B cell (primary cell): ENCODE measurements around the gene ADARB2. TPM values are rescaled to one million over a fixed set of nuclear protein-coding genes. Genes with fewer than 3 reads are reported as not detected.

ENCODE experiments used
- ATAC-seq: fragments of 200-7000 bp; cut with Tn5 transposase; one replicate; pipeline ENCODE4 v1.10.0; 2021; ENCODE audit warnings: low read depth, mild to moderate bottlenecking, moderate number of reproducible peaks, moderate library complexity
- CTCF ChIA-PET: fragments of 350-600 bp; sonication (Branson Sonifier 250); formaldehyde crosslinking; loops from one replicate; lab custom pipeline; 2021; ENCODE audit warnings: antibody characterized with exemption, inconsistent platforms; lab: Charles Lee
- POLR2A ChIA-PET: fragments of 350-600 bp; sonication (Branson Sonifier 250); formaldehyde crosslinking; loops from one replicate; lab custom pipeline; 2021; ENCODE audit warnings: antibody characterized with exemption; lab: Charles Lee
- DNase-seq: peaks from one replicate; pipeline ENCODE4 v3.0.0; 2013
- H2AFZ ChIP-seq: 2 replicates; pipeline ENCODE4 v1.6.1; 2012; ENCODE audit warnings: mild to moderate bottlenecking, low read depth, low read length; ENCODE audit not compliant: insufficient read depth, poor library complexity, severe bottlenecking
- H3K27ac ChIP-seq, 2 donors: 1 replicate in 1 of 2; 2 replicates in 1 of 2; pipeline ENCODE4 v1.5.1; 2012 to 2013; ENCODE audit warnings: low read length in 2 of 2, mild to moderate bottlenecking in 2 of 2, moderate library complexity in 1 of 2
- H3K27me3 ChIP-seq, 4 experiments: fragments of 200-600 bp in 1 of 4; sonication (generic) in 1 of 4; replicated peaks in 1 of 4; 1 replicate in 2 of 4; 2 replicates in 2 of 4; pipeline versions ENCODE4 v1.6.1 to v1.7.0; 2013 to 2016; ENCODE audit warnings: low read length in 3 of 4, mild to moderate bottlenecking in 2 of 4, mixed read lengths in 1 of 4, moderate library complexity in 1 of 4; ENCODE audit not compliant: insufficient read depth in 4 of 4, control insufficient read depth in 3 of 4; ENCODE audit errors: control extremely low read depth in 1 of 4
- H3K36me3 ChIP-seq, 2 experiments: replicated peaks in 1 of 2; 1 replicate in 1 of 2; 2 replicates in 1 of 2; pipeline versions ENCODE4 v1.6.1 to v1.7.1; 2013; ENCODE audit warnings: low read length in 1 of 2; ENCODE audit not compliant: insufficient read depth in 2 of 2, control insufficient read depth in 1 of 2; ENCODE audit errors: control extremely low read depth in 1 of 2, extremely low read depth in 1 of 2
- H3K4me1 ChIP-seq, 2 donors: fragments of 200-600 bp in 1 of 2; sonication (generic) in 1 of 2; 1 replicate in 1 of 2; 2 replicates in 1 of 2; pipeline versions ENCODE4 v1.5.1 to v1.6.1; 2013 to 2017; ENCODE audit warnings: low read length in 2 of 2; ENCODE audit not compliant: control insufficient read depth in 2 of 2, insufficient read depth in 2 of 2
- H3K4me2 ChIP-seq: replicated peaks from 2 replicates; pipeline ENCODE3; 2012; ENCODE audit warnings: mild to moderate bottlenecking, low read depth, low read length; ENCODE audit not compliant: poor library complexity, severe bottlenecking
- H3K4me3 ChIP-seq, 5 experiments: fragments of 200-600 bp in 1 of 5; sonication (generic) in 1 of 5; 1 replicate in 3 of 5; 2 replicates in 2 of 5; pipeline versions ENCODE4 v1.5.1 to v1.7.0; 2011 to 2016; ENCODE audit warnings: low read length in 4 of 5, mild to moderate bottlenecking in 4 of 5, low read depth in 2 of 5, control low read depth in 1 of 5, moderate library complexity in 1 of 5; ENCODE audit not compliant: insufficient read depth in 1 of 5; ENCODE audit errors: control extremely low read depth in 1 of 5, extremely low read depth in 1 of 5
- H3K79me2 ChIP-seq: fragments of 200-600 bp; sonication (generic); one replicate; pipeline ENCODE4 v1.6.0; 2016; ENCODE audit warnings: low read length; ENCODE audit not compliant: control insufficient read depth, insufficient read depth
- H3K9ac ChIP-seq: fragments of 200-600 bp; sonication (generic); 2 replicates; pipeline ENCODE4 v1.6.1; 2017; ENCODE audit warnings: mild to moderate bottlenecking, low read length, moderate library complexity
- H3K9me3 ChIP-seq, 3 donors: one replicate each; pipeline versions ENCODE4 v1.6.1 to v1.7.1; 2013; ENCODE audit warnings: low read length in 2 of 3; ENCODE audit not compliant: control insufficient read depth in 2 of 3, insufficient read depth in 1 of 3; ENCODE audit errors: control extremely low read depth in 1 of 3
- H4K20me1 ChIP-seq: 2 replicates; pipeline ENCODE4 v1.6.0; 2012; ENCODE audit warnings: mild to moderate bottlenecking, low read length; ENCODE audit not compliant: insufficient read depth, control insufficient read depth, poor library complexity, severe bottlenecking
- H3K27ac Mint-ChIP-seq: one replicate; pipeline ENCODE4 v1.8.0; 2021; ENCODE audit warnings: mixed read lengths
- H3K27me3 Mint-ChIP-seq: one replicate; pipeline ENCODE4 v1.8.0; 2021; ENCODE audit warnings: mixed read lengths
- H3K4me1 Mint-ChIP-seq: one replicate; pipeline ENCODE4 v1.8.0; 2021; ENCODE audit warnings: mixed read lengths
- H3K4me3 Mint-ChIP-seq: one replicate; pipeline ENCODE4 v1.8.0; 2021; ENCODE audit warnings: mixed read lengths
- H3K9me3 Mint-ChIP-seq: one replicate; pipeline ENCODE4 v1.8.0; 2022; ENCODE audit warnings: mixed read lengths; ENCODE audit not compliant: insufficient read depth
- CTCF ChIP-seq: fragments of 200-600 bp; IDR thresholded peaks from one replicate; pipeline ENCODE4 v1.8.0; 2022; ENCODE audit warnings: antibody characterized with exemption, mild to moderate bottlenecking
- whole genome bisulfite sequencing: methylation state at CpG from one replicate; pipeline ENCODE4 v1.1.5; 2013; ENCODE audit warnings: missing lambda C conversion rate; ENCODE audit not compliant: insufficient coverage; 5-methylcytosine and 5-hydroxymethylcytosine counted together
- intact Hi-C: fragments of 100-400 bp; cut with micrococcal nuclease; formaldehyde crosslinking; loops from one replicate; pipeline ENCODE4 v1.10.0; 2022
- polyA plus RNA-seq: library from polyadenylated mRNA; depleted of rRNA; stranded (reverse); fragments of >200 nt; gene quantifications from 2 replicates; pipeline ENCODE4 v1.2.3, GENCODE V29; 2012
- total RNA-seq, 2 donors: library from RNA; stranded (reverse); fragments of 120-200 nt in 1 of 2; gene quantifications; 1 replicate in 1 of 2; 2 replicates in 1 of 2; pipeline versions ENCODE4 v1.2.3 to v1.2.4, GENCODE V29; 2013 to 2022

Gene ADARB2
- total and polyA plus RNA-seq, 2 donors (not counting 1 experiment from before 2014, with no cell fraction given) = 0.13 to 0.96 TPM

- H3K9me3 Mint-ChIP-seq = no peaks in the 10 kb centered on the region
- intact Hi-C loops = no loop called here
- WGBS = 83% methylated on average over 3 of the region's 3 CpGs
These were observed 237.9 kb downstream of the ADARB2 start for GRCh38 chr10:1499359-1499957.

More at GRCh38 chr10:1499359-1499957, 237.9 kb downstream of the ADARB2 start:
- no peaks in the 10 kb centered on the region for H3K79me2 ChIP-seq
- no peaks in the 10 kb centered on the region for H3K4me1 ChIP-seq
- Mint-ChIP-seq H3K27ac (no peak overlapping the region), H3K4me1 (no peaks in the 10 kb centered on the region), H3K4me3 (no peak overlapping the region), H3K27me3 (no peaks in the 10 kb centered on the region)
- H3K27ac ChIP-seq = no peak overlapping the region
- H3K9me3 ChIP-seq = peaks cover 0 to 9% (median 6%) of the 10 kb centered on the region in 3 donors
- no peak overlapping the region for H3K4me2 ChIP-seq
- TF ChIP-seq CTCF = no peak
- H4K20me1 ChIP-seq = no peaks in the 10 kb centered on the region
- ChIA-PET POLR2A (no interaction called here), CTCF (no interaction called here)
- no peaks in the 10 kb centered on the region for H3K36me3 ChIP-seq
- DNase-seq (no peak), ATAC-seq (no peak)
- H3K27me3 ChIP-seq = no peaks in the 10 kb centered on the region
- no peak overlapping the region for H3K9ac ChIP-seq
- no peak overlapping the region for H3K4me3 ChIP-seq
- no peak overlapping the region for H2AFZ ChIP-seq
